ENCODE results near the gene PRKG1.

- TF ChIP-seq CTCF (IDR thresholded peaks at IDR 0.05; ENCODE audit: low read depth, low read length, missing input control) (no peak), REST (IDR thresholded peaks at IDR 0.05) (no peak), JUND (IDR thresholded peaks at IDR 0.05) (no peak), SP1 (IDR thresholded peaks at IDR 0.05) (no peak), MAX (IDR thresholded peaks at IDR 0.05) (no peak), ATF3 (IDR thresholded peaks at IDR 0.05) (no peak), TAF1 (conservative IDR thresholded peaks at IDR 0.05) (no peak), YY1 (IDR thresholded peaks at IDR 0.05) (no peak)
These were observed 153.8 kb downstream of the PRKG1 start for GRCh38 chr10:51227897-51228713.
